BLaER1 (cell line): ENCODE results near the gene POLR1D.

ENCODE experiments used
- H3K27ac ChIP-seq: shearing (Covaris generic); formaldehyde crosslinking; 2 replicates; pipeline ENCODE4 v1.8.1; 2022
- H3K27me3 ChIP-seq: shearing (Covaris generic); formaldehyde crosslinking; 2 replicates; pipeline ENCODE4 v1.8.1; 2022
- H3K36me3 ChIP-seq: shearing (Covaris generic); formaldehyde crosslinking; 2 replicates; pipeline ENCODE4 v1.8.1; 2022
- H3K4me1 ChIP-seq: shearing (Covaris generic); formaldehyde crosslinking; 2 replicates; pipeline ENCODE4 v1.8.1; 2022
- H3K4me2 ChIP-seq: shearing (Covaris generic); formaldehyde crosslinking; 2 replicates; pipeline ENCODE4 v1.8.1; 2022
- H3K4me3 ChIP-seq: shearing (Covaris generic); formaldehyde crosslinking; 2 replicates; pipeline ENCODE4 v1.8.1; 2022
- H3K9ac ChIP-seq: shearing (Covaris generic); formaldehyde crosslinking; 2 replicates; pipeline ENCODE4 v1.8.1; 2022
- H3K9me3 ChIP-seq: shearing (Covaris generic); formaldehyde crosslinking; 2 replicates; pipeline ENCODE4 v1.8.1; 2022
- H4K20me1 ChIP-seq: shearing (Covaris generic); formaldehyde crosslinking; 2 replicates; pipeline ENCODE4 v1.8.1; 2022
- Cebpa-rat ChIP-seq: shearing (Covaris generic); IDR thresholded peaks from 2 replicates; pipeline ENCODE4 v1.8.1; 2022

POLR1D gene

DNA sequence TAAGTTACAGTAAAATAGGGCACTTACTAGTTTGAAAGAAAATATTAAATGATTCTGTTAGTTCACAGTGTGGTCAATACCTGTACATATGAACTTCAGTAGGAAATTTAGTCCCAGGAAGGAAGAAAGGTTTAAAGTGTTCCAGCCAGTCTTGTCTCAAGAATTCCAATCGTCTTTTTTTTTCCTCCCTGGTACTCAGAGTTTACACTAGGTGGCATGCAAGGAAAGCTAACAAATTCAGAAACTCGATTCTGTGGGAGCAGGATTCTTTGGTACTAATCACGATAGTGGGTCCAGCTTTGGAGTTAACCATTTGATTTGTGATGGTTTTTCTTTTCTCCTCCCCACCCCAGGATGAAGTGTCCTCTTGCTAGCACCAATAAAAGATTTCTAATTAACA lies 43.6 kb downstream of the POLR1D start:
- Histone ChIP-seq H3K27ac (no peak overlapping the region), H3K4me3 (no peak overlapping the region), H3K9me3 (no peaks in the 10 kb centered on the region), H3K9ac (no peak overlapping the region), H3K27me3 (no peaks in the 10 kb centered on the region), H3K36me3 (peaks cover 59% of the 10 kb centered on the region), H3K4me1 (0 out of 2 replicates have a peak, but pooled peaks cover 4% of the 10 kb centered on the region), H3K4me2 (no peak overlapping the region), H4K20me1 (peaks cover 53% of the 10 kb centered on the region)
- no peak for TF ChIP-seq Cebpa-rat

DNA sequence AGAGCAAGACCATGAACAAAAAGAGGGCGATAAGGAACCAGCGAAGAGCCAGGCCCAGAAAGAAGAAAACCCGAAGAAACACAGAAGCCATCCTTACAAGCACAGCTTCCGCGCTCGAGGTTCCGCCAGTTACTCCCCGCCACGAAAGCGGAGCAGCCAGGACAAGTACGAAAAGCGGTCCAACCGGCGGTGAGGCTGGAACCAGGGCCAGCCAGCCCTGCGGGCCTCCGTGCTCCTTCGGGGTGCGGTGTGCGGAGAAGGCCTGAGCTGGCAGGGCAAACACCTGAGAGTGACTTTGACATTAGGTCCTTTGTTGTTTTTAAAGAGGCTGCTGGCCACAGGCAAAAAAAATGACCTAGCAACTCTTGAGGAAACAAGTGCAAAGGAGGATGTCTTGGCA lies 44.1 kb downstream of the POLR1D start:
- Histone ChIP-seq H4K20me1 (peaks cover 49% of the 10 kb centered on the region), H3K9me3 (no peaks in the 10 kb centered on the region), H3K4me3 (no peak overlapping the region), H3K27me3 (no peaks in the 10 kb centered on the region), H3K27ac (no peak overlapping the region), H3K9ac (no peak overlapping the region), H3K4me2 (no peak overlapping the region), H3K36me3 (peaks cover 55% of the 10 kb centered on the region), H3K4me1 (0 out of 2 replicates have a peak, but pooled peaks cover 4% of the 10 kb centered on the region)
- no peak for TF ChIP-seq Cebpa-rat

DNA sequence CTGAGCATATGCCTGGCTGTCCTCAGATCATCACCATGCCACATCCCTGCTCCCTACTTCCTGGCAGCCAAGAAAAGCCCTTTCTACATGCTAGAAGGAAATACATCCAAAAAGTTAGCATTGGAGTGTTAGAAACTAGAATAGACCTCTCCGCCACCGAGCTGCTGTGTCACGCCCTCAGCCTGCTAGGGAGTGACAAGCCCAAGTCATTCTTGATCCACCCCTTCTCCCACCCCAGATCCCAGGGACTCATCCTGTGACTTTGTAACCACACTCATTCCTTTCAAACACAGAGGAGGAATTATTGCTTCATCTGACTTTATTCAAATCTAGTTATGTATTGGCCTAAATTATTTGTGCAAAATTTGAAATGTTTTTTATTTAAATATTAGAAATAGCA lies 45.3 kb downstream of the POLR1D start:
- Histone ChIP-seq H3K27me3 (no peaks in the 10 kb centered on the region), H3K4me1 (0 out of 2 replicates have a peak, but pooled peaks cover 4% of the 10 kb centered on the region), H3K36me3 (peaks cover 45% of the 10 kb centered on the region), H3K27ac (no peak overlapping the region), H3K4me3 (no peak overlapping the region), H3K9me3 (peaks cover 4% of the 10 kb centered on the region; the same call in 1 of the 2 replicates), H3K4me2 (no peak overlapping the region), H4K20me1 (peaks cover 37% of the 10 kb centered on the region), H3K9ac (no peak overlapping the region)
- TF ChIP-seq Cebpa-rat = no peak

DNA sequence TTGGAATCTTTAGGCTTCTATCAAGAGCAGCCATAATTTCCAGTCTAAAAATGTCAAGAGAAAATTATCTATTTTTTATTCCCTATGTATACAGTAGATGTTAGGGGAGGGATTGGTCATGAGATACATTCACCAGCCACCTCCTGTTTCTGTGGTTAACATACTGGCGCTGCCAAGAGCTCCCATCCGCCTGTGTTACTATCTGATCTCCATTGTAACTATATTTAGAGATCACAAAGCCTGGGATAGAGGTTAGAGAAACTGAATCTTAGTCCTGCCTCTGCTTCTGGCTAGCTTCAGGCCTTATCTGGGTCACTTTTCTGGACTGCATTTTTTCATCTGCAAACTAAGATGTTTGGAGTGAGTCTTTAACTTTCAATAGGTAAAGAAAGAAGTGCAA lies 46.3 kb downstream of the POLR1D start:
- Histone ChIP-seq H3K27ac (no peak overlapping the region), H4K20me1 (peaks cover 27% of the 10 kb centered on the region), H3K4me3 (no peak overlapping the region), H3K9ac (no peak overlapping the region), H3K4me2 (no peak overlapping the region), H3K9me3 (peaks cover 7% of the 10 kb centered on the region; the same call in 1 of the 2 replicates), H3K27me3 (no peaks in the 10 kb centered on the region), H3K4me1 (0 out of 2 replicates have a peak, but pooled peaks cover 4% of the 10 kb centered on the region), H3K36me3 (peaks cover 45% of the 10 kb centered on the region)
- TF ChIP-seq Cebpa-rat = no peak

DNA sequence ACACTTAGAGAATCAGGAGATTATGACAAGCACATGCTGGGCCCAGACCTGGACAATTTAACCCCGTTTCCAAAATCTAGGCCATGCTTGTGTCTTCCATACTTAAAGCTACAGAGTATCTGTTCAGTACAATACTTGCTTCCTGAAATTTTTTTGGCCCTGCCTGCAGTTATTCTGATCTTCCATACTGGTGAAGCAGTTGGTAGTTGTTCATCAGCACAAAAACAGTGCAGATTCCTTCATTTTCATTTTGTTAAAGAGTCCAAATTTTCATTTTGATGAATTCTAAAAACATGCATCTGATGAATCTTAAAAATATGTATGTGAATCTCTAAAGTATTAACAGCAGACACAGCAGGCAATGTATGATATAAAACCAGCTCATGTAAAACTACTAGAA lies 49.2 kb downstream of the POLR1D start:
- no peak overlapping the region for H3K9ac ChIP-seq
- no peak for TF ChIP-seq Cebpa-rat
- no peak overlapping the region for H3K4me2 ChIP-seq
- peaks cover 7% of the 10 kb centered on the region; the same call in 1 of the 2 replicates for H3K9me3 ChIP-seq
- H3K27me3 ChIP-seq = no peaks in the 10 kb centered on the region
- 0 out of 2 replicates have a peak, but pooled peaks cover 1% of the 10 kb centered on the region for H3K4me1 ChIP-seq
- H3K4me3 ChIP-seq = no peak overlapping the region
- peaks cover 26% of the 10 kb centered on the region for H3K36me3 ChIP-seq
- peaks cover 4% of the 10 kb centered on the region; the same call in 1 of the 2 replicates for H4K20me1 ChIP-seq
- no peak overlapping the region for H3K27ac ChIP-seq

DNA sequence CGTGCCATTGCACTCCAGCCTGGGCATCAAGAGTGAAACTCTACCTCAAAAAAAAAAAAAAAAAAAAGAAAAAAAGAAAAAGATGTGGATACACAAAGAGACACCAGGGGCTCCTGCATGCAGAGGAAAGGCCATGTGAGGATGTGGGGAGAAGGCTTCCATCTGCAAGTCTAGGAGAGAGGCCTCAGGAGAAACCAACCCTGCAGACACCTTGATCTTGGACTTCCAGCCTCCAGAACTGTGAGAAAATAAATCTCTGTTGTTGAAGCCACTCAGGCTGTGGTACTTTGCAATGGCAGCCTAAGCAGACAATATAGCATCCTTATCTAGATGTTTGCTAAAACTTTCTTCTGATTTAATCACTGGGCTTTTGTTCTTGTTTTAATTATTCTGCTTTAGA lies 50.3 kb downstream of the POLR1D start:
- Histone ChIP-seq H3K36me3 (peaks cover 18% of the 10 kb centered on the region), H3K4me3 (no peak overlapping the region), H3K27me3 (no peaks in the 10 kb centered on the region), H3K4me1 (no peaks in the 10 kb centered on the region), H3K27ac (no peak overlapping the region), H4K20me1 (no peaks in the 10 kb centered on the region), H3K9me3 (peaks cover 7% of the 10 kb centered on the region; the same call in 1 of the 2 replicates), H3K4me2 (no peak overlapping the region), H3K9ac (no peak overlapping the region)
- no peak for TF ChIP-seq Cebpa-rat
